HEK293T (cell line): ENCODE measurements around the gene CTNNBL1.

Experiments
- CTCF ChIA-PET: fragments of 350-600 bp; formaldehyde crosslinking; extraction: SDS; loops from one replicate; lab custom pipeline; 2021; ENCODE audit warnings: antibody characterized with exemption, inconsistent platforms; lab: Yijun Ruan, JAX
- POLR2A ChIA-PET: fragments of 350-600 bp; formaldehyde crosslinking; extraction: SDS; loops from one replicate; lab custom pipeline; 2020; ENCODE audit warnings: antibody characterized with exemption, inconsistent platforms; lab: Yijun Ruan, JAX
- DNase-seq: peaks from one replicate; pipeline ENCODE4 v3.0.0; 2012; ENCODE audit warnings: mixed read lengths; ENCODE audit errors: extremely low spot score
- ARNT ChIP-seq: fragments of 450-650 bp; IDR thresholded peaks from 2 replicates; pipeline ENCODE4 v1.6.1; 2017; ENCODE audit warnings: mild to moderate bottlenecking
- BHLHE40 ChIP-seq: fragments of 450-650 bp; IDR thresholded peaks from 2 replicates; pipeline ENCODE4 v1.6.1; 2016; ENCODE audit warnings: mild to moderate bottlenecking, moderate library complexity, borderline replicate concordance
- CTBP1 ChIP-seq: fragments of 450-650 bp; IDR thresholded peaks from 2 replicates; pipeline ENCODE4 v1.6.1; 2016; ENCODE audit warnings: borderline replicate concordance
- ELF4 ChIP-seq: fragments of 450-650 bp; IDR thresholded peaks from 2 replicates; pipeline ENCODE4 v1.6.1; 2017; ENCODE audit warnings: antibody characterized with exemption
- FOXA1 ChIP-seq: fragments of 450-650 bp; IDR thresholded peaks from 2 replicates; pipeline ENCODE4 v1.6.1; 2016; ENCODE audit warnings: mild to moderate bottlenecking
- FOXK2 ChIP-seq: fragments of 450-650 bp; IDR thresholded peaks from 2 replicates; pipeline ENCODE4 v1.6.1; 2016; ENCODE audit warnings: mild to moderate bottlenecking
- FOXM1 ChIP-seq: fragments of 450-650 bp; IDR thresholded peaks from 2 replicates; pipeline ENCODE4 v1.6.1; 2017; ENCODE audit warnings: mild to moderate bottlenecking, borderline replicate concordance
- HDGF ChIP-seq: fragments of 450-650 bp; IDR thresholded peaks from 2 replicates; pipeline ENCODE4 v1.6.1; 2017; ENCODE audit warnings: antibody characterized with exemption, borderline replicate concordance
- L3MBTL2 ChIP-seq: fragments of 450-650 bp; conservative IDR thresholded peaks from 2 replicates; pipeline ENCODE4 v1.6.1; 2016; ENCODE audit warnings: mild to moderate bottlenecking
- LEF1 ChIP-seq: fragments of 450-650 bp; IDR thresholded peaks from 2 replicates; pipeline ENCODE4 v1.6.1; 2017; ENCODE audit warnings: mild to moderate bottlenecking, borderline replicate concordance
- NFRKB ChIP-seq: fragments of 450-650 bp; IDR thresholded peaks from 2 replicates; pipeline ENCODE4 v1.6.1; 2016; ENCODE audit warnings: mild to moderate bottlenecking, moderate library complexity
- SP1 ChIP-seq: fragments of 450-650 bp; IDR thresholded peaks from 2 replicates; pipeline ENCODE4 v1.6.1; 2017
- SUZ12 ChIP-seq: fragments of 450-650 bp; IDR thresholded peaks from 2 replicates; pipeline ENCODE4 v1.6.1; 2016; ENCODE audit warnings: mild to moderate bottlenecking
- TARDBP ChIP-seq: fragments of 450-650 bp; IDR thresholded peaks from 2 replicates; pipeline ENCODE4 v1.6.1; 2016
- ZNF384 ChIP-seq: fragments of 450-650 bp; IDR thresholded peaks from 2 replicates; pipeline ENCODE4 v1.6.1; 2016
- TF ChIP-seq, protein P1 (sequence below): fragments of 450-650 bp; IDR thresholded peaks from 2 replicates; pipeline ENCODE4 v1.6.1; 2016

CTNNBL1 gene

DNA sequence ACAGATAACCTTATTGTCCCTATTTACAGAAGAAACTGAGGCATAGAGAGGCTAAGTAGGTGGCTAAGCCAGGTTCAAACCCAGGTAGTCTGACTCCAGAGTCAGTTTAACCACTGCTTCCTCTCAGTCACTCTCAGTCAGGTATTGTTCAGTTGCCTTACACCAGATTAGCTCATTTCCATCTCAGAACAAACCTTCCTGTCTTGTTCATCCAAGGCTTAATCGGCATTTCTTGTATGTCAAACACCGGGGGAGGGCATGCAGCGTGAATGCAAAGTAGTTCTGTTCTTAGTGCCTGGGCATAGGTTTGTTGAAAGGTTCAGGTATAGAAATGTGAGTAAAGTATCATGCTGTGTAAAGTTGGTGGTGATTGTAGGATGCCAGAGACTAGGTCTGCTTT is 51.7 kb downstream of the CTNNBL1 start:
- POLR2A ChIA-PET: no interaction called here
- TF ChIP-seq, protein P1, sequence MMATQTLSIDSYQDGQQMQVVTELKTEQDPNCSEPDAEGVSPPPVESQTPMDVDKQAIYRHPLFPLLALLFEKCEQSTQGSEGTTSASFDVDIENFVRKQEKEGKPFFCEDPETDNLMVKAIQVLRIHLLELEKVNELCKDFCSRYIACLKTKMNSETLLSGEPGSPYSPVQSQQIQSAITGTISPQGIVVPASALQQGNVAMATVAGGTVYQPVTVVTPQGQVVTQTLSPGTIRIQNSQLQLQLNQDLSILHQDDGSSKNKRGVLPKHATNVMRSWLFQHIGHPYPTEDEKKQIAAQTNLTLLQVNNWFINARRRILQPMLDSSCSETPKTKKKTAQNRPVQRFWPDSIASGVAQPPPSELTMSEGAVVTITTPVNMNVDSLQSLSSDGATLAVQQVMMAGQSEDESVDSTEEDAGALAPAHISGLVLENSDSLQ: no peak
- TF ChIP-seq ELF4 (no peak), LEF1 (no peak), ZNF384 (no peak), ARNT (no peak), SP1 (no peak), FOXK2 (no peak), FOXA1 (no peak), TARDBP (no peak), BHLHE40 (no peak), NFRKB (no peak)
- CTCF ChIA-PET: no interaction called here
- DNase-seq: no peak

DNA sequence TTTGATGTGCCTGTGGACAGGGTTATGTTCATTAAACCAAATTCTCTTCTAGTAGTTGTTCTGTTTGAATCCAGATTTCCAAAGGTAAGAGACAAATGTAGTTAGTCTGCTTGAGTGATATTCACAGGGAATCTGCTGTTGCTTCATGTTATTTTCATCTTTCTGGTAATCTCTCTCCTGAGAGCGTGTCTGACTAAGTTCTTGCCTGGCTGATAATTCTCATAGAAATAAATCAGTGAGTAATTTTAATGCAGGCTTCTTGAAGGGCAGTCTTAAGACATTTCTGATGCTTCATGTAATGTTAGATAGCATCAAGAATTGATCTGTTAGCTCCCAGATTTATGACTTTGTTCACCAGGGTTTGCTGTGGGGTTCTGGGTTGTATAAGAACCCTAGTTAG is 54.2 kb downstream of the CTNNBL1 start:
- no peak for DNase-seq
- TF ChIP-seq ARNT: no peak
- no peak for TF ChIP-seq TARDBP
- TF ChIP-seq SP1: no peak
- no peak for TF ChIP-seq NFRKB
- no peak for TF ChIP-seq L3MBTL2
- no peak for TF ChIP-seq FOXM1
- TF ChIP-seq SUZ12: no peak
- no peak for TF ChIP-seq ELF4
- TF ChIP-seq ZNF384: no peak
- TF ChIP-seq FOXA1: no peak
- TF ChIP-seq FOXK2: no peak
- TF ChIP-seq HDGF: no peak
- TF ChIP-seq, protein P1: no peak
- no peak for TF ChIP-seq CTBP1
- no peak for TF ChIP-seq LEF1
- TF ChIP-seq BHLHE40: no peak
- POLR2A ChIA-PET: no interaction called here
- CTCF ChIA-PET: interaction anchor here (0.6 kb wide), 1 partner anchor 152 kb away, joined by 4 read pairs; no protein-coding TSS in a partner anchor

DNA sequence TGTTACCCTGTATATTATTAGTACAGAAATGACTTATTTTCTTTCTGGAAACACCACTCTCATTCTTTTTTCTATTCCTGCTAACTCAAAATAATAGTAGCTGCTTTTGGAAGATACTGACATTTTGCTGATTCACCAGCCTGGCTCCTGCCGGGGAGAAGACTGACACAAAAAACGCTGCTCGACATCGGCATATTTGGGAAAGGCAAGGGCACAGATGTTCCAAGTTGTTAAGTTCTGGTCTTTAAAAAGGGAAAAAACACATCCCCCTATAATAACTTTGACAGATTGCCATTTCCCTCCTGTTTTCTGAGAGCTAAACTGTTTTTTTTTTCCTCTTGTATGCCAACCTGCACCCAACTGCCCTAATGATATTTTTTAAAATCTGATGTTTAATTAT is 55.4 kb downstream of the CTNNBL1 start:
- TF ChIP-seq ZNF384: no peak
- no peak for TF ChIP-seq LEF1
- TF ChIP-seq, protein P1: no peak
- TF ChIP-seq FOXA1: no peak
- TF ChIP-seq NFRKB: no peak
- no peak for TF ChIP-seq ARNT
- no peak for TF ChIP-seq ELF4
- TF ChIP-seq L3MBTL2: no peak
- no peak for TF ChIP-seq SUZ12
- TF ChIP-seq TARDBP: no peak
- TF ChIP-seq HDGF: no peak
- TF ChIP-seq SP1: no peak
- TF ChIP-seq BHLHE40: no peak
- TF ChIP-seq CTBP1: no peak
- TF ChIP-seq FOXM1: no peak
- ChIA-PET CTCF (no interaction called here), POLR2A (interaction anchor here (0.9 kb wide), 1 partner anchor 55 kb away, joined by 3 read pairs; the partner anchor contains the start of gene CTNNBL1)
- no peak for DNase-seq

DNA sequence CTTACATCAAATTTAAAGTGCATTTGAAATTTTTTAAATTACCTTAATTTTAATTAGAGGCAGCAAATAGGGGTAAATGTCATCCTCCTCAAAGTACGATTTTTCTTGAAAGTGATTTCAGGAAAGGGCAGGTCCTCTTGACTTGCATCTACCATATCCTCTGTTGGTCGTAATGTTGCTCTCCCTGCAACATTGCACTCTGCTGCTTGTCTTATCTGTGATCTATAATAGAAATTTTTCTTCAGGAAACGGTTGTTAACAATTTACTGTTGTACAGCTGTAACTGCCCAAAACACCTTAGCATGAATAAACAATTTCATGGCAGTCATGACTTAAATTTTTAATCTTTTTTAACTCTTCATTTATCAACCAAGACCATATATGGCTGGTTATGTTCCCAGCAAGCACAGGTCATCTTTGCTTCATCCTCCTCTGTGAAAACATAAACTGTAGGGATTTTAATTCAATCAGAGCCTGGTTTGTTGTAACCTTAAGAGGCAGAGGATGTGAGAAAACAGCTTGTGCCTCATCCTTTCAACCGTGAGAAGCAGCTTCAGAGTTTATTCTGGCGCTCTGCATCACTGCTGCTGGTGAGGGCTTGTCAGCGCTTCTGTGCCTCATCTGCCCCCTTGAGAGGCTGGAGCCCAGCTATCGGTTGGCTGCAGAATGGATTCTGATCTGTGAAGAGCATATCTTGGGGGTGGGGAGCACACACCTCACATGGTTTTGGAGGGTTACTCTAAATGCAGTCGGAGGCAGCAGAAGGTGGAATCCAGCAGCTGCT is 56.0 kb downstream of the CTNNBL1 start:
- TF ChIP-seq L3MBTL2 (no peak), BHLHE40 (no peak), SUZ12 (no peak), LEF1 (no peak), FOXM1 (no peak), NFRKB (no peak), FOXK2 (no peak), CTBP1 (no peak), ARNT (no peak), FOXA1 (no peak), SP1 (no peak)
- CTCF ChIA-PET: interaction anchor here (0.7 kb wide), 1 partner anchor 992 kb away, joined by 3 read pairs; no protein-coding TSS in a partner anchor
- no peak for DNase-seq
- POLR2A ChIA-PET: interaction anchor here (0.9 kb wide), 1 partner anchor 56 kb away, joined by 3 read pairs; the partner anchor contains the start of gene CTNNBL1

DNA sequence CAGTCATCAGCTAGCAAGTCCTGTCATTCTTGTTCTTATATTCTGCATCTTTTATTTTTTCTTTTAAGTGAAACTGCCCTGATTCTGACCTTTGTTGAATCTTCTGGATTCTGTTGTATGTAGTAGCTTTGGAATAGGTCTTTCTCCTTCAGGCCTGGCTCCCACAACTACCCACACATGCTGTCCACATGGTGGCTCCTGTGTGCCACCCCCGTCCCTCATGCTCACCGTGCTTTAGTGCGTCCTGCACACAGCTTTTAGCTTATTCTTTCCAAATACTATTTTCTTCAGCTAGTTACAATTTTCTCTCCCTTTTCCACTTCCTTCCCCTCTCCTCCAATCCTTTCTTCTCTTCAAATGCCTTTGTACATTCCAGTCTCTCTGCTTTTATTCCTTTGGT is 61.8 kb downstream of the CTNNBL1 start:
- CTCF ChIA-PET: interaction anchor here (0.6 kb wide), 2 partner anchors 58 to 1324 kb away, joined by 3 to 5 read pairs; no protein-coding TSS in a partner anchor
- no peak for DNase-seq
- TF ChIP-seq L3MBTL2 (no peak), BHLHE40 (no peak), SUZ12 (no peak), FOXA1 (no peak), ZNF384 (no peak), HDGF (no peak), FOXM1 (no peak), ARNT (no peak)
- TF ChIP-seq, protein P1: no peak
- POLR2A ChIA-PET: no interaction called here
